Measurements from ENCODE around the gene AKR1E2.
"Not testable (repeated sequence)": the region's sequence is repeated elsewhere in the genome, so short reads cannot be mapped to it uniquely, and the experiment has no call there.

Gene AKR1E2

DNA sequence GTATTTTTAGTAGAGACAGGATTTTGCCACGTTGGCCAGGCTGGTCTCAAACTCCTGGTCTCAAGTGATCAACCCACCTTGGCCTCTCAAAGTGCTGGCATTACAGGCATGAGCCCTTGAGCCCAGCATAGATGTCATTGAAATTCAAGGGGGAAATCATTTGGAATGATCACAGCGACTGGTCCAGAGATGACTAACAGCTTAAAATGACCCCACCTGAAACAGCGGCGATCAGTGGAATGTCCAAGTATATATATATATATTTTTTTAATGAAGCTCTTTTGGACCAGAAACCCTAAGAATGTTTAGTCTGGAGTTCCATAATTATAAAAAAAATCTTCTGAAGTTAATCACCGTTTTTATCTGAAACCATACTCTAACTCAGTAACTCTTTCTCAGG is 12.5 kb upstream of the AKR1E2 start:
- H3K4me3 ChIP-seq (ENCODE audit: low read length in 2 of 2), result no peak overlapping the region
- no peaks in the 10 kb centered on the region for H3K36me3 ChIP-seq (ENCODE audit: control insufficient read depth in 2 of 2, insufficient read depth in 2 of 2, low read length in 2 of 2)
- no peak overlapping the region for H3K9ac ChIP-seq (ENCODE audit: low read length in 2 of 2)
- no peak overlapping the region for H3K27ac ChIP-seq (ENCODE audit: low read length)
- H3K4me1 ChIP-seq (ENCODE audit: control insufficient read depth, insufficient read depth, low read length), result peaks cover 2% of the 10 kb centered on the region
- H3K9me3 ChIP-seq (ENCODE audit: control insufficient read depth in 2 of 2, low read length in 2 of 2), result no peaks in the 10 kb centered on the region
- H3K27me3 ChIP-seq (ENCODE audit: control insufficient read depth in 1 of 2, insufficient read depth in 2 of 2, low read length in 2 of 2), result peaks cover 0 to 3% of the 10 kb centered on the region in 2 donors

DNA sequence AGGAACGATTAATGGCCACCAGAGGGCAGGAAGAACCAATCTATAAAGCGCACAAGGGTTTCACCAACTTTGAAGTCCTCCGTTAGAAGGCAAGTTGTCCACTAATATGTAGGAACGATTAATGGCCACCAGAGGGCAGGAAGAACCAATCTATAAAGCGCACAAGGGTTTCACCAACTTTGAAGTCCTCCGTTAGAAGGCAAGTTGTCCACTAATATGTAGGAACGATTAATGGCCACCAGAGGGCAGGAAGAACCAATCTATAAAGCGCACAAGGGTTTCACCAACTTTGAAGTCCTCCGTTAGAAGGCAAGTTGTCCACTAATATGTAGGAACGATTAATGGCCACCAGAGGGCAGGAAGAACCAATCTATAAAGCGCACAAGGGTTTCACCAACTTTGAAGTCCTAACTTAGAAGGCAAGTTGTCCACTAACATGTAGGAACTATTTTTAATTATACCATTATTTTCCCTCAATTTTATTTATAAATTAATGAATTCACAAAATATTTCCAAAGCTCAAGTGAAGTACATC is 10.3 kb upstream of the AKR1E2 start:
- H3K9ac ChIP-seq (ENCODE audit: low read length in 2 of 2); H3K27me3 ChIP-seq (ENCODE audit: control insufficient read depth in 1 of 2, insufficient read depth in 2 of 2, low read length in 2 of 2); H3K4me3 ChIP-seq (ENCODE audit: low read length in 2 of 2); H3K36me3 ChIP-seq (ENCODE audit: control insufficient read depth in 2 of 2, insufficient read depth in 2 of 2, low read length in 2 of 2); H3K27ac ChIP-seq (ENCODE audit: low read length); H3K4me1 ChIP-seq (ENCODE audit: control insufficient read depth, insufficient read depth, low read length); H3K9me3 ChIP-seq (ENCODE audit: control insufficient read depth in 2 of 2, low read length in 2 of 2): not testable (repeated sequence)

DNA sequence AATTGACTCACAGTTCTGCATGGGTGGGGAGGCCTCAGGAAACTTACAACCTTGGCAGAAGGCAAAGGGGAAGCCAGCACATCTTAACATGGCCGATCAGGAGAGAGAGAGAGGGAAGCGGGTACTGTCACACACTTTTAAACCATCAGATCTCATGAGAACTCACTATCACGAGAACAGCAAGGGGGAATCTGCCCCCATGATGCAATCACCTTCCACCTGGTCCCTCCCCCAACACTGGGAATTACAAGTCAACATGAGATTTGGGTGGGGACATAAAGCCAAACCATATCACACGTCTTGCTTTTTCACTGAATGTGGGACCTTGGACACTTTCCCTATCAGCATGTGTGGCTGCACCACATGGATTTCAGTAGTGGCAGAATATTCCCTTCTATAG is 9.0 kb upstream of the AKR1E2 start:
- Histone ChIP-seq H3K27me3 (ENCODE audit: control insufficient read depth in 1 of 2, insufficient read depth in 2 of 2, low read length in 2 of 2) (no peaks in the 10 kb centered on the region), H3K27ac (ENCODE audit: low read length) (no peak overlapping the region), H3K9ac (ENCODE audit: low read length in 2 of 2) (no peak overlapping the region), H3K4me1 (ENCODE audit: control insufficient read depth, insufficient read depth, low read length) (peaks cover 12% of the 10 kb centered on the region), H3K9me3 (ENCODE audit: control insufficient read depth in 2 of 2, low read length in 2 of 2) (no peaks in the 10 kb centered on the region), H3K4me3 (ENCODE audit: low read length in 2 of 2) (no peak overlapping the region), H3K36me3 (ENCODE audit: control insufficient read depth in 2 of 2, insufficient read depth in 2 of 2, low read length in 2 of 2) (no peaks in the 10 kb centered on the region)

DNA sequence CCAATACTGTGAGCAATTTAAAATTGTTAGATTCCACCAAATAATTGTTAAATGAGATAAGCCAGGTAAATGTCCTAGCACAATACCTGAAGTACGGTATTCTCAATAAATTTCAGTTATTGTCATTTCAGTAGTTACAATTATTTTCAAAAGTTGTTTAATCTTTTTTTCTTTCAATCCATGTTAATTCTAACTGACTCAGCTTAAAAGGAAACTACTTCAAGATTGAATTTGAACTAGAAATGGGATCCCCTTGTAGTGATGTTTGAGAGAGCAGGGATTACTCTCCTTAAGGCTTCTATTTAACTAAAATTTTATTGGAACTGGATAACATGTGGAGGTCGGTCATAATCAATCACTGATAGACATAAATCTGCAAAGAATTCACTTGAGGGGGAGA is 6.9 kb upstream of the AKR1E2 start:
- Histone ChIP-seq H3K27me3 (ENCODE audit: control insufficient read depth in 1 of 2, insufficient read depth in 2 of 2, low read length in 2 of 2) (no peaks in the 10 kb centered on the region), H3K9ac (ENCODE audit: low read length in 2 of 2) (no peak overlapping the region), H3K4me1 (ENCODE audit: control insufficient read depth, insufficient read depth, low read length) (peaks cover 10% of the 10 kb centered on the region), H3K27ac (ENCODE audit: low read length) (no peak overlapping the region), H3K4me3 (ENCODE audit: low read length in 2 of 2) (no peak overlapping the region), H3K36me3 (ENCODE audit: control insufficient read depth in 2 of 2, insufficient read depth in 2 of 2, low read length in 2 of 2) (no peaks in the 10 kb centered on the region), H3K9me3 (ENCODE audit: control insufficient read depth in 2 of 2, low read length in 2 of 2) (no peaks in the 10 kb centered on the region)

DNA sequence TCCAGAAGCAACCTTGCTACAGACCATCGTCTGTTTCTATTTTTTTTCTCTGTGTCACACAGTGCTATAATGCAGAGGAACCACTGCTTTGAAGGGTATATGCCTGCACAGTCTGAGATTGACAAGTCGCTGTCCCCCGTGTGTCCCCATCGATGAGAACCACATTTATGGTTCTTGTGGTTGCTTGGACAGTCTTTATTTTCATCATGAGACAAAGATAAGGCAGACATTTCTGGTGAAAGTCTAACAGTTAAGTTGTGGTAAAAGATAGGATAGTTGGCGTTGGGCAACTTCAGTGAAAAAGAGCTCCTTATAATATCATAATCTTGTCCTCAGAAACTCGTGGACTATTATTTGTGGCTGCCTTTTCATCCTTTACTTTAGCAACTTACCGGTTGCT is 6.3 kb upstream of the AKR1E2 start:
- Histone ChIP-seq H3K4me3 (ENCODE audit: low read length in 2 of 2) (no peak overlapping the region), H3K9ac (ENCODE audit: low read length in 2 of 2) (no peak overlapping the region), H3K4me1 (ENCODE audit: control insufficient read depth, insufficient read depth, low read length) (peaks cover 10% of the 10 kb centered on the region), H3K36me3 (ENCODE audit: control insufficient read depth in 2 of 2, insufficient read depth in 2 of 2, low read length in 2 of 2) (no peaks in the 10 kb centered on the region), H3K27ac (ENCODE audit: low read length) (no peak overlapping the region), H3K9me3 (ENCODE audit: control insufficient read depth in 2 of 2, low read length in 2 of 2) (no peaks in the 10 kb centered on the region), H3K27me3 (ENCODE audit: control insufficient read depth in 1 of 2, insufficient read depth in 2 of 2, low read length in 2 of 2) (no peaks in the 10 kb centered on the region)

DNA sequence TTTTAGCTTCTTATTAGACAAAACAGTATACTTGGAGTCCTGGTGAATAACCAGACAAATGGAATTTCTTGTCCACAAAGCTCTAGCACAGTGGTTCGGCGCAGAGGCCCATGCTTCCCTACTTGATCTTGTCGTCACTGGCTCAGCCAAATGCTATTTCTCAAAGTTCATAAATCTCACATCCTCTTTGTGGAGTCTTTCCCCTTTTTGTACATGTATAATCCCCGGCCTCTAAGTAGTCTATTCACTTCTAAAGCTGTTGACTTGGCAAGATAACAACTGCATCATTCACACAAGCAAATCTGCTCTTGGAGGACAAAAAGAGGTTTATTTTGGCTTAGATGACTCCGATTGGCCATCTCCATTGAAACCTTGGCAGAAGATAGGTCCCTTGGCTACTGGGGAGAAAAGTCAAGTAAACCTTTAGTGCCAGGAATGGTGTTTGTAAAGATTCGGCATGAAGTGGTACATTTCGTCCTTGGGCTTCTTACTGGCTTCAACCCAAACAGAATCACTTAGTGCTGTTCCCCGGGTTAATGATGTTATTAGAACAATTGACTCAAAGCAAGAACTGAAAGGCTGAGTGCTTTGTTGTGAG is 5.1 kb upstream of the AKR1E2 start:
- H3K36me3 ChIP-seq (ENCODE audit: control insufficient read depth in 2 of 2, insufficient read depth in 2 of 2, low read length in 2 of 2), result no peaks in the 10 kb centered on the region
- no peaks in the 10 kb centered on the region for H3K27me3 ChIP-seq (ENCODE audit: control insufficient read depth in 1 of 2, insufficient read depth in 2 of 2, low read length in 2 of 2)
- H3K4me3 ChIP-seq (ENCODE audit: low read length in 2 of 2), result no peak overlapping the region
- peaks cover 10% of the 10 kb centered on the region for H3K4me1 ChIP-seq (ENCODE audit: control insufficient read depth, insufficient read depth, low read length)
- no peak overlapping the region for H3K9ac ChIP-seq (ENCODE audit: low read length in 2 of 2)
- H3K9me3 ChIP-seq (ENCODE audit: control insufficient read depth in 2 of 2, low read length in 2 of 2), result no peaks in the 10 kb centered on the region
- no peak overlapping the region for H3K27ac ChIP-seq (ENCODE audit: low read length)

DNA sequence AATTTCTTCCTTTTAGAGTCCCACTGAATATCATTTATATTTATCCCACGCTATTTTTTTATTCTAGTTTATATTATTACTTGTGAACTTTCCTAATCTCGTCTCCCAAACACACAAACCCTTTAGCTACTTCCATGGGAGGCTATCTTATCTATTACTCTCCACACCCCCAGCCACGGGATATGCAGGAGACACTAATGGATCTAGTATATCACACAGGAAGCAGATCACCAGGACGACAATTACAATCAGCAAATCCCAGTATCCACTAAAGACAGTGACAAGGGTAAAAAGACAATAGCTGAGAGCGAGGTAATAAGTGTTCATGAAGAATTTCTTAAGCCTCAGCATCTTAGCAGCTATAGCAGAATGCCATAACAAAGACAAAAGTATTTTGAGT is 3.8 kb upstream of the AKR1E2 start:
- H3K9me3 ChIP-seq (ENCODE audit: control insufficient read depth in 2 of 2, low read length in 2 of 2), result no peaks in the 10 kb centered on the region
- no peaks in the 10 kb centered on the region for H3K27me3 ChIP-seq (ENCODE audit: control insufficient read depth in 1 of 2, insufficient read depth in 2 of 2, low read length in 2 of 2)
- peaks cover 18% of the 10 kb centered on the region for H3K4me1 ChIP-seq (ENCODE audit: control insufficient read depth, insufficient read depth, low read length)
- H3K4me3 ChIP-seq (ENCODE audit: low read length in 2 of 2), result no peak overlapping the region
- no peak overlapping the region for H3K27ac ChIP-seq (ENCODE audit: low read length)
- no peak overlapping the region for H3K9ac ChIP-seq (ENCODE audit: low read length in 2 of 2)
- no peaks in the 10 kb centered on the region for H3K36me3 ChIP-seq (ENCODE audit: control insufficient read depth in 2 of 2, insufficient read depth in 2 of 2, low read length in 2 of 2)

DNA sequence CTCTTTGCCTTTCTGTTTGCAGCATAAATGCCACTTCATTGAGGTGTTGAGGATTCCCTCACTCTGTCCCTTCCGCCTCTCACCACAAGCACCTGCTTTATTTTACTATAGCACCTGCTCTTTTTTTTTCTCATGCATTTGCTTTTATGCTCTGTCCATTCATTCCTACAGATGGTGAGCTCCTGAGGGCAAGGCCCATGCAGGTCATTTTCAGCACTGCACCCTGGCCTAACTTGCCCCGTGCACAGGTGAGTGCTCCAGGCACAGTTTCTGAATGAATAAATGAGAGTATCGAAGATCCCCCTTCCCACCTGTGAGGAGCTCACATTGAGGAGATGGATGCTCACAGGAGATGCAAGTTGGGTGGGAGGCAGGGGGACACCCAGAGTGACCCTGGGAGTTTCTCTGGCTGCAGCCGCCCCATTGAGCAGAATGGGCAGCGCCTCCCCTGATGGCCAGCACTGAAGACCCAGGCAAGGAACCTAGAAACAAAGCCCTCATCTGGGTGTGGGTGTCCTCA is 1.2 kb upstream of the AKR1E2 start:
- Histone ChIP-seq H3K9me3 (ENCODE audit: control insufficient read depth in 2 of 2, low read length in 2 of 2) (no peaks in the 10 kb centered on the region), H3K27ac (ENCODE audit: low read length) (no peak overlapping the region), H3K36me3 (ENCODE audit: control insufficient read depth in 2 of 2, insufficient read depth in 2 of 2, low read length in 2 of 2) (no peaks in the 10 kb centered on the region), H3K27me3 (ENCODE audit: control insufficient read depth in 1 of 2, insufficient read depth in 2 of 2, low read length in 2 of 2) (no peaks in the 10 kb centered on the region), H3K4me1 (ENCODE audit: control insufficient read depth, insufficient read depth, low read length) (peaks cover 18% of the 10 kb centered on the region), H3K9ac (ENCODE audit: low read length in 2 of 2) (no peak overlapping the region), H3K4me3 (ENCODE audit: low read length in 2 of 2) (no peak overlapping the region)

DNA sequence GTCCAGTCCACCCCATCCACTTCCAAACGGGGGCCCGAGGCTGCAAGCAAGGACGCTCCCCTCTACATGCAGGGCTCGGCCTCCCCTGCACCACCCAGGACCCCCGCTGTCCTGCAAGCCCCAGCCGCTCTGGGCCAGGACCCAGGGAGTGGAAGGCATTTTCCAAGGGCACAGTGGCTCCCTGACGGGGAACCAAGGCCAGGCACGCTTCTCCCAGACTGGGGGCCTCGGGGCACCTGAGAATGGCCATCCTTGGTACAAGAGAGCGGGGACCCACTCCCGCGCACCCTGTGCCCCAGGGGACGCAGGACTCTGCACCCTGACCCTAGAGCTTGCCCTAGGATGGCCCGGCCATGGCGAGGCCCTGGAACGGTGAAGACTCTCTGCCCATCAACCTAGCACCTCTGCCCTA is 545 bp upstream of the AKR1E2 start:
- H3K4me1 ChIP-seq (ENCODE audit: control insufficient read depth, insufficient read depth, low read length), result peaks cover 18% of the 10 kb centered on the region
- H3K9me3 ChIP-seq (ENCODE audit: control insufficient read depth in 2 of 2, low read length in 2 of 2), result no peaks in the 10 kb centered on the region
- no peak overlapping the region for H3K9ac ChIP-seq (ENCODE audit: low read length in 2 of 2)
- peak overlapping the region; percentile 65 for H3K27ac ChIP-seq (ENCODE audit: low read length)
- no peaks in the 10 kb centered on the region for H3K27me3 ChIP-seq (ENCODE audit: control insufficient read depth in 1 of 2, insufficient read depth in 2 of 2, low read length in 2 of 2)
- H3K36me3 ChIP-seq (ENCODE audit: control insufficient read depth in 2 of 2, insufficient read depth in 2 of 2, low read length in 2 of 2), result no peaks in the 10 kb centered on the region
- peak overlapping the region in 1 of 2 donors; percentile 67 for H3K4me3 ChIP-seq (ENCODE audit: low read length in 2 of 2)

DNA sequence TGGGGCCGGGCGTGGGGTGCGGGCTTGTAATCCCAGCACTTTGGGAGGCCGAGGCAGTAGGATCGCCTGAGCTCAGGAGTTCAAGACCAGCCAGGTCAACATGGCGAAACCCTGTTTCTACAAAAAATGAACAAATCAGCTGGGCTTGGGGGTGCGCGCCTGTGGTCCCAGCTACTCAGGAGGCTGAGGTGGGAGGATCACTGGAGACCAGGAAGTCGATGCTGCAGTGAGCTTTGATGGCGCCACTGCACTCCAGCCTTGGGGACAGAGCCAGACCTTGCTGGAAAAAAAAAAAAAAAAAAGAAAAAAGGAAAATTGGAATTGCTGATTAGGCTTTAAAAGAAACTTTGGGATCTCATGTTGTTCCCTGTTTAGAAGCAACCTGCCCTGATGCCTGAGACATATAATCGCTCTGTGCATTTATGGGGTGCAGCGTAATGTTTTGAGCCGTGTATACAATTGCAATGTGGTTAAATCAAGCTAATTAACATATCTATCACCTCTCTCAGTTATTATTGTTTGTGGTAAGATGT is 851 bp downstream of the AKR1E2 start:
- H3K27me3 ChIP-seq (ENCODE audit: control insufficient read depth in 1 of 2, insufficient read depth in 2 of 2, low read length in 2 of 2), result no peaks in the 10 kb centered on the region
- H3K36me3 ChIP-seq (ENCODE audit: control insufficient read depth in 2 of 2, insufficient read depth in 2 of 2, low read length in 2 of 2), result peaks cover 0 to 4% of the 10 kb centered on the region in 2 donors
- H3K9ac ChIP-seq (ENCODE audit: low read length in 2 of 2), result peak overlapping the region; percentile 64 to 65
- H3K9me3 ChIP-seq (ENCODE audit: control insufficient read depth in 2 of 2, low read length in 2 of 2), result no peaks in the 10 kb centered on the region
- peak overlapping the region; percentile 40 to 67 for H3K4me3 ChIP-seq (ENCODE audit: low read length in 2 of 2)
- peaks cover 8% of the 10 kb centered on the region for H3K4me1 ChIP-seq (ENCODE audit: control insufficient read depth, insufficient read depth, low read length)
- peak overlapping the region; percentile 65 for H3K27ac ChIP-seq (ENCODE audit: low read length)

DNA sequence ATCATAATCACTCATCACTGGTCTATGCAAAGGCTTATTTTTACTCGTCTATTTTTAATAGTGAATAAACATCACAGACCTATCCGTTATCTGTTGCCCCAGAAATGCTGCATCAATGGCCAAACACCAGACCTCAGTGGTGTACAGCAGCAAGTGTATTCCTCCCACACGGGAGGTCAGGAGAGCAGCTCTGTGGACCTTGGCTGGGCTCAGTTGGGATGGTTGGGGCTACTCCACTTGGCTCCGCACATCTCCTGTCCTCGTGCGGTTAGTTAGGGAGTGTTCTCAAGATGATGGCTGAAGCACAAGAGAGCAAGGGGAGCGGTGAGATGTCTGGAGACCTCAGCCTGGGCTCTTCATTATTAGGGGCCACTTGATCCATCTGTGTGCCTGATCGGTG is 2.0 kb downstream of the AKR1E2 start:
- Histone ChIP-seq H3K27ac (ENCODE audit: low read length) (no peak overlapping the region), H3K4me3 (ENCODE audit: low read length in 2 of 2) (no peak overlapping the region), H3K27me3 (ENCODE audit: control insufficient read depth in 1 of 2, insufficient read depth in 2 of 2, low read length in 2 of 2) (no peaks in the 10 kb centered on the region), H3K9me3 (ENCODE audit: control insufficient read depth in 2 of 2, low read length in 2 of 2) (no peaks in the 10 kb centered on the region), H3K9ac (ENCODE audit: low read length in 2 of 2) (no peak overlapping the region), H3K4me1 (ENCODE audit: control insufficient read depth, insufficient read depth, low read length) (peaks cover 8% of the 10 kb centered on the region), H3K36me3 (ENCODE audit: control insufficient read depth in 2 of 2, insufficient read depth in 2 of 2, low read length in 2 of 2) (peaks cover 0 to 6% of the 10 kb centered on the region in 2 donors)

Data from stomach smooth muscle (tissue), 2 donors.